Keratinocyte (primary cell): Measurements from ENCODE around the gene SMYD3. TPM values are rescaled to one million over a fixed set of nuclear protein-coding genes. Genes with fewer than 3 reads are reported as not detected.

Experiments
- DNase-seq: peaks from one replicate; pipeline ENCODE4 v3.0.0-alpha.2; 2011; ENCODE audit warnings: low read depth, missing footprints, low spot score
- FAIRE-seq: peaks from 2 replicates; lab custom pipeline; 2011; peaks lifted over from hg19 to GRCh38; lab: Jason Lieb, UNC
- H2AFZ ChIP-seq: 2 replicates; pipeline ENCODE4 v1.6.0; 2012; ENCODE audit warnings: low read length, control low read depth, inconsistent platforms; ENCODE audit not compliant: control insufficient read depth
- H3K27ac ChIP-seq: 2 replicates; pipeline ENCODE4 v1.5.1; 2011; ENCODE audit warnings: low read length; ENCODE audit not compliant: control insufficient read depth, insufficient read depth
- H3K27me3 ChIP-seq: 3 replicates; pipeline ENCODE4 v1.6.0; 2011; ENCODE audit warnings: low read length; ENCODE audit not compliant: control insufficient read depth, insufficient read depth; ENCODE audit errors: extremely low read depth
- H3K36me3 ChIP-seq, 2 experiments: 2 replicates in 1 of 2; 3 replicates in 1 of 2; pipeline ENCODE4 v1.5.1; 2011; ENCODE audit warnings: low read length in 2 of 2, mild to moderate bottlenecking in 1 of 2; ENCODE audit not compliant: control insufficient read depth in 2 of 2, insufficient read depth in 2 of 2; ENCODE audit errors: extremely low read depth in 1 of 2
- H3K4me1 ChIP-seq: 3 replicates; pipeline ENCODE4 v1.5.1; 2011; ENCODE audit warnings: low read length; ENCODE audit not compliant: control insufficient read depth, insufficient read depth; ENCODE audit errors: extremely low read depth
- H3K4me2 ChIP-seq: 3 replicates; pipeline ENCODE4 v1.6.0; 2011; ENCODE audit warnings: low read depth, low read length; ENCODE audit not compliant: control insufficient read depth, insufficient read depth; ENCODE audit errors: extremely low read depth
- H3K4me3 ChIP-seq, 3 experiments: fragments of 200-600 bp in 1 of 3; sonication (generic) in 1 of 3; 2 replicates in 2 of 3; 3 replicates in 1 of 3; pipeline ENCODE4 v1.5.1; 2011 to 2016; ENCODE audit warnings: low read length in 3 of 3, mild to moderate bottlenecking in 3 of 3, control low read depth in 2 of 3, inconsistent platforms in 1 of 3, low read depth in 1 of 3, mixed read lengths in 1 of 3, mixed run types in 1 of 3, moderate library complexity in 1 of 3; ENCODE audit not compliant: control insufficient read depth in 2 of 3, insufficient read depth in 2 of 3; ENCODE audit errors: extremely low read depth in 1 of 3
- H3K79me2 ChIP-seq: 2 replicates; pipeline ENCODE4 v1.6.0; 2012; ENCODE audit warnings: low read length; ENCODE audit not compliant: control insufficient read depth, insufficient read depth
- H3K9ac ChIP-seq: 3 replicates; pipeline ENCODE4 v1.6.0; 2011; ENCODE audit warnings: low read length; ENCODE audit not compliant: control insufficient read depth, insufficient read depth; ENCODE audit errors: extremely low read depth
- H3K9me1 ChIP-seq: 3 replicates; pipeline ENCODE4 v1.6.0; 2011; ENCODE audit warnings: low read length; ENCODE audit not compliant: control insufficient read depth, insufficient read depth; ENCODE audit errors: extremely low read depth
- H3K9me3 ChIP-seq: 2 replicates; pipeline ENCODE4 v1.5.1; 2012; ENCODE audit warnings: low read depth, low read length; ENCODE audit not compliant: control insufficient read depth
- H4K20me1 ChIP-seq: 3 replicates; pipeline ENCODE4 v1.6.0; 2011; ENCODE audit warnings: low read length; ENCODE audit not compliant: control insufficient read depth, insufficient read depth; ENCODE audit errors: extremely low read depth
- CTCF ChIP-seq, 3 experiments: IDR thresholded peaks in 1 of 3; conservative IDR thresholded peaks in 1 of 3; optimal IDR thresholded peaks in 1 of 3; 2 replicates in 2 of 3; 3 replicates in 1 of 3; pipeline versions ENCODE3 to v1.5.1; 2011; ENCODE audit warnings: low read length in 3 of 3, mild to moderate bottlenecking in 3 of 3, moderate library complexity in 2 of 3, control low read depth in 1 of 3, inconsistent platforms in 1 of 3; ENCODE audit not compliant: insufficient read depth in 2 of 3; ENCODE audit errors: extremely low read depth in 1 of 3
- EZH2 ChIP-seq: IDR thresholded peaks from one replicate; pipeline ENCODE4 v1.6.1; 2012; ENCODE audit warnings: inconsistent platforms, mild to moderate bottlenecking, low read length, moderate library complexity
- dilution Hi-C: fragments of 300-500 bp; cut with MboI; formaldehyde crosslinking; loops from one replicate; pipeline ENCODE4 v1.7.0; 2020; ENCODE audit warnings: low sequenced_read_pairs; ENCODE audit not compliant: extremely low pct_ligation_motif_present
- polyA plus RNA-seq, 5 experiments: library from polyadenylated mRNA; depleted of rRNA in 3 of 5; stranded (reverse) in 3 of 5; stranded (forward) in 1 of 5; unstranded in 1 of 5; fragments of >200 nt; gene quantifications; 1 replicate in 1 of 5; 2 replicates in 3 of 5; 3 replicates in 1 of 5; pipeline versions ENCODE4 v1.2.1 to v1.2.3, GENCODE V29; 2011 to 2012; ENCODE audit warnings: missing spikeins in 2 of 5, low read depth in 1 of 5, low replicate concordance in 1 of 5

The SMYD3 gene
- polyA plus RNA-seq, 1 donor (not counting 4 experiments of a cell fraction or from before 2014, with no cell fraction given), result 31.0 TPM

DNA sequence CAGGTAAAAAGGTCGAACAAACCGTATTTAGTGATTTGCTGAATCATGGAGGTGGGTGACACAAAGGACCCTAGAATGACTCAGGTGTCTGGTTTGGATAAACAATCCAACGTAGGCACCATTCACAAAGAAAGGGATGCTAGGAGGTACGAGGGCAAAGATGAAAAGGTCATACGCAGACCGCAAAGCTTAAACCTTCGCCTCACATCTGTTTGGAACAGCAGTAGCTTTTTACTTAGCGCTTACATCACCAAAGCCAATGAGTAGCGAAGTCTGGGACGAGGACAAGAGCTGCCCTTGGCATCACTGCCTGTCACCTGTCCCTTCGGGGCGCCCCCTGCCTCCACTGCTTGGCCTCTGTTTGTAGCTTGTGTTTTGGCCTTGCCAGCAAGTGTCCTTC, 350.2 kb downstream of the SMYD3 start:
- H3K27ac ChIP-seq, result no peak overlapping the region
- peaks cover 27% of the 10 kb centered on the region for H3K4me1 ChIP-seq
- no peaks in the 10 kb centered on the region for H3K36me3 ChIP-seq
- no peaks in the 10 kb centered on the region for H3K9me1 ChIP-seq
- no peak overlapping the region for H3K9ac ChIP-seq
- H2AFZ ChIP-seq, result no peak overlapping the region
- no peak for DNase-seq
- no peak for FAIRE-seq
- no peaks in the 10 kb centered on the region for H3K9me3 ChIP-seq
- H4K20me1 ChIP-seq, result no peaks in the 10 kb centered on the region
- H3K27me3 ChIP-seq, result no peaks in the 10 kb centered on the region
- TF ChIP-seq CTCF (optimal IDR thresholded peaks at IDR 0.05 in 1 of 3, IDR thresholded peaks at IDR 0.05 in 1 of 3, conservative IDR thresholded peaks at IDR 0.05 in 1 of 3; ENCODE audit: extremely low read depth in 1 of 3, insufficient read depth in 2 of 3, low read length in 3 of 3), result no peak
- no peak for TF ChIP-seq EZH2
- dilution Hi-C loops, result no loop called here
- no peak overlapping the region for H3K4me2 ChIP-seq
- no peaks in the 10 kb centered on the region for H3K79me2 ChIP-seq
- no peak overlapping the region for H3K4me3 ChIP-seq

GRCh38 chr1:246155923-246156322, 351.2 kb downstream of the SMYD3 start:
- H3K4me3 ChIP-seq, result no peak overlapping the region
- TF ChIP-seq EZH2 (no peak), CTCF (optimal IDR thresholded peaks at IDR 0.05 in 1 of 3, IDR thresholded peaks at IDR 0.05 in 1 of 3, conservative IDR thresholded peaks at IDR 0.05 in 1 of 3; ENCODE audit: extremely low read depth in 1 of 3, insufficient read depth in 2 of 3, low read length in 3 of 3) (no peak)
- no peak for DNase-seq

More at GRCh38 chr1:246155923-246156322, 351.2 kb downstream of the SMYD3 start:
- no peaks in the 10 kb centered on the region for H3K27me3 ChIP-seq
- peaks cover 18% of the 10 kb centered on the region for H3K4me1 ChIP-seq
- H2AFZ ChIP-seq, result no peak overlapping the region
- no peak for FAIRE-seq
- H3K9me3 ChIP-seq, result no peaks in the 10 kb centered on the region
- dilution Hi-C loops, result no loop called here
- no peak overlapping the region for H3K9ac ChIP-seq
- H4K20me1 ChIP-seq, result no peaks in the 10 kb centered on the region
- H3K9me1 ChIP-seq, result no peaks in the 10 kb centered on the region
- H3K79me2 ChIP-seq, result no peaks in the 10 kb centered on the region
- H3K4me2 ChIP-seq, result no peak overlapping the region
- no peak overlapping the region for H3K27ac ChIP-seq
- no peaks in the 10 kb centered on the region for H3K36me3 ChIP-seq
